ENCODE data around the gene NEUROG2.

NEUROG2 gene

DNA sequence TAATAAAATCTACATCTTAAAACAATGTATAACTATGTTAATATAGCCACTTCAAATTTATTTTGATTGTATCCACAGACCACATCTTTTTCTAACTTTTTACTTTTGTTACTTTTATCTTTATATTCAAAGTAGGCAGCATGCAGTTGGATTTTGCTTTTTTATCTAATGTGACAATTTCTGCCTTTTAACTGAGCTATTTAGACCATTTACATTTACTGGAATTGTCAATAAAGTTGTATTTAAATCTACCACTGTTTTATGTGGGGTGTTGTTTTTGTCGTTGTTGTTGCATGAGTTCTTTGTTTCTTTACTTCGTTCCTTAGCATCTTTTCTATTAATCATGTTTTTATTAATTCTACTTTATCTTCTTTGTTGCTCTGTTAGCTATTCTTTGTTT, 42.0 kb downstream of the NEUROG2 start:
- no peak for FAIRE-seq

- FAIRE-seq, result no peak
Observed at GRCh38 chr4:112472318-112472717, 43.7 kb downstream of the NEUROG2 start.

Measured in A204.1 (cell line).